ENCODE measurements around the gene IDH3G. TPM values are rescaled to one million over a fixed set of nuclear protein-coding genes. Genes with fewer than 3 reads are reported as not detected.
A peak's percentile ranks its signal among the peaks of the same experiment; 100 is the strongest.

Gene IDH3G
- total RNA-seq, 3 donors from 2014 or later: 75.4 to 91.5 (median 76.5) TPM

- Histone ChIP-seq H3K9me3 (peaks cover 0 to 3% of the 10 kb centered on the region in 2 donors), H3K27me3 (peaks cover 0 to 48% of the 10 kb centered on the region in 2 donors), H3K36me3 (no peaks in the 10 kb centered on the region), H3K27ac (peak overlapping the region; percentile 66 to 83), H3K4me3 (peak overlapping the region in 2 of 3 donors; percentile 40 to 56), H3K4me1 (no peaks in the 10 kb centered on the region)
- DNase-seq (ENCODE audit: low spot score in 2 of 2): no peak
- intact Hi-C loops (cut with DNase I; ENCODE audit: low total_unique reads): no loop called here
- TF ChIP-seq POLR2AphosphoS5 (IDR thresholded peaks at IDR 0.05) (no peak), POLR2A (IDR thresholded peaks at IDR 0.05) (no peak), CTCF (IDR thresholded peaks at IDR 0.05) (no peak)
Observed at GRCh38 chrX:153766098-153766817, 27.9 kb downstream of the IDH3G start.

GRCh38 chrX:153765138-153766079 lies 28.8 kb downstream of the IDH3G start:
- intact Hi-C loops (cut with DNase I; ENCODE audit: low total_unique reads): no loop called here
- TF ChIP-seq POLR2A (IDR thresholded peaks at IDR 0.05) (no peak), POLR2AphosphoS5 (IDR thresholded peaks at IDR 0.05) (no peak), CTCF (IDR thresholded peaks at IDR 0.05) (no peak)
- Histone ChIP-seq H3K4me3 (peak overlapping the region in 2 of 3 donors; percentile 40 to 56), H3K9me3 (peaks cover 0 to 3% of the 10 kb centered on the region in 2 donors), H3K27ac (peak overlapping the region; percentile 66 to 83), H3K36me3 (no peaks in the 10 kb centered on the region), H3K4me1 (no peaks in the 10 kb centered on the region), H3K27me3 (peaks cover 0 to 41% of the 10 kb centered on the region in 2 donors)
- DNase-seq (ENCODE audit: low spot score in 2 of 2): no peak

GRCh38 chrX:153764786-153765137 lies 29.4 kb downstream of the IDH3G start:
- peak overlapping the region in 2 of 3 donors; percentile 40 to 56 for H3K4me3 ChIP-seq
- no peaks in the 10 kb centered on the region for H3K36me3 ChIP-seq
- H3K9me3 ChIP-seq: peaks cover 0 to 3% of the 10 kb centered on the region in 2 donors
- H3K4me1 ChIP-seq: no peaks in the 10 kb centered on the region
- intact Hi-C loops (cut with DNase I; ENCODE audit: low total_unique reads): loop anchor here (5.0 kb wide), 1 partner anchor 188 kb away; no protein-coding TSS in a partner anchor
- DNase-seq (ENCODE audit: low spot score in 2 of 2): no peak
- H3K27ac ChIP-seq: peak overlapping the region; percentile 66 to 83
- TF ChIP-seq POLR2AphosphoS5 (IDR thresholded peaks at IDR 0.05) (no peak), POLR2A (IDR thresholded peaks at IDR 0.05) (no peak), CTCF (IDR thresholded peaks at IDR 0.05) (no peak)
- H3K27me3 ChIP-seq: peaks cover 0 to 35% of the 10 kb centered on the region in 2 donors

GRCh38 chrX:153763989-153764755 lies 30.0 kb downstream of the IDH3G start, which contains the start of gene PLXNB3:
TSS of gene PLXNB3 (plus strand) at chrX:153764249. CDS start at chrX:153765536, 1,287 bp downstream.
- intact Hi-C loops (cut with DNase I; ENCODE audit: low total_unique reads): loop anchor here (5.0 kb wide), 1 partner anchor 188 kb away; no protein-coding TSS in a partner anchor
- Histone ChIP-seq H3K27ac (peak within 1 kb of the TSS; percentile 66 to 83), H3K9me3 (peaks cover 0 to 3% of the 10 kb centered on the region in 2 donors), H3K27me3 (peaks cover 0 to 29% of the 10 kb centered on the region in 2 donors), H3K4me3 (peak within 1 kb of the TSS in 2 of 3 donors; percentile 40 to 56), H3K4me1 (no peaks in the 10 kb centered on the region), H3K36me3 (no peaks in the 10 kb centered on the region)
- TF ChIP-seq CTCF (IDR thresholded peaks at IDR 0.05) (peak; percentile 64 to 87 (median 80)), POLR2AphosphoS5 (IDR thresholded peaks at IDR 0.05) (peak in 1 of 3 donors; percentile 48), POLR2A (IDR thresholded peaks at IDR 0.05) (no peak)
- peak; percentile 78 to 87 for DNase-seq (ENCODE audit: low spot score in 2 of 2)

Data from breast epithelium (tissue), 4 donors.